Measurements from ENCODE around the gene AUP1. TPM values are rescaled to one million over a fixed set of nuclear protein-coding genes. Genes with fewer than 3 reads are reported as not detected.

The AUP1 gene
- total RNA-seq, 1 experiment from 2014 or later = 149 TPM

DNA sequence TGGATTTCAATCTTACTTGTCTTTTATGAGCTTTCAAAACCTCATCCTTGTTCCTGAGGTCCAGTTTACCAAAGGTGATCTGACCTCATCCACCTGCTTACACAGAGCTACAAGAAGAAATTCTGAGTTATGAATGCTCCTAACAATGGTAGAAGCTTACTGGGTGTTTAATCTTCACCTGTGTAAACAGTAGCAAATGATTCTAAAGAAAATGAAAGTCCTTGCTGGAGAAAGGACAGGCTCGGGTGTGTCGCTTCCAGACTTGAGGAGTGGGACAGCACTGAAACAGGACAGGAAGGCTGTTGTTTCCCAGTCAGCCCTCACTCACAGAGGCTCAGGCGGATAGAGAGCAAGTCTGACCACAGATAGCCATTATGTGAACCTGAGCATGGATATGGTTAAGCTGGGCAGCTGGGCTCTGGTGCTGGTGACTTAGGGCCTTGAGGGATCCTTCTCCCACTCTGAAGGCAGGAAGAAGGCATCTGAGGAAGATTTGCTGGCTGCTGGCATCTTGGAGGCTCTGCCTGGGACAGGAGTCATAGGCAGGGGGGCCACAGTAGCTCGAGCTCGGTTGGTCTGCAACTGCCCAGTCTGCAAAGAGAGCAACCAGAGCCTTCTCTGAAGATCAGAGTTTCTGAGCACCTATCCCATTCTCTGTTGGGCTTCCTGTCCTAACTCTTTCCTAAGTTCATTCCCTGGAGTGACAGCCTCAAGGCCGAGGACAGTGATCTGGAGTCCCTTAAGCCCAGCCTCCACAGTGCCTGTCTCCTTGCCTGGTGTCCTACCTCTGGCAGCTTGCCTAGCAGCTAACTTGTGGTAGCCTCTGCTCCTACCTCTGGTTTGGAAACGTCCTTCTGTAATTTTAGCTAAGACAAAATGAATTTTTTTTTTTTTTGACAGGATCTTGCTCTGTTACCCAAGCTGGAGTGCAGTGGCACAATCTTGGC lies 29.1 kb upstream of the AUP1 start:
- no peak for DNase-seq (ENCODE audit: extremely low read depth, low read depth)

DNA sequence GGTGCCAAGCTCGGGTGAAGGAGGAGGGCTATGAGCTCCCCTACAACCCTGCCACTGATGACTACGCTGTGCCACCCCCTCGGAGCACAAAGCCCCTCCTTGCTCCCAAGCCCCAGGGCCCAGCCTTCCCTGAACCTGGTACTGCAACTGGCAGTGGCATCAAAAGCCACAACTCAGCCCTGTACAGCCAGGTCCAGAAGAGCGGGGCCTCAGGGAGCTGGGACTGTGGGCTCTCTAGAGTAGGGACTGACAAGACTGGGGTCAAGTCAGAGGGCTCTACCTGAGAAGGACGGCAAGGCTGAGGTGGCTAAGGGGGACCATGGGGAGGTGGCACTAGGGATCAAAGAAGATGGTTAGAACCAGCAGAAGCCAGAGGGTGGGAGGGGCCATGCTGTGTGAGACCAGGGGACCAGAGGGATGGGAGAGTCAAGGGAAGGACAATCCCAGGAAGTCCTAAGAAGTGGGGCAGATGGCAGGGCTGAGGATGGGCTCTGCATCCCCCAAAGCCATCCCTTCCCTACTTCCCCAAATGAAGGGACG lies 27.4 kb upstream of the AUP1 start:
- DNase-seq (ENCODE audit: extremely low read depth, low read depth) = no peak

DNA sequence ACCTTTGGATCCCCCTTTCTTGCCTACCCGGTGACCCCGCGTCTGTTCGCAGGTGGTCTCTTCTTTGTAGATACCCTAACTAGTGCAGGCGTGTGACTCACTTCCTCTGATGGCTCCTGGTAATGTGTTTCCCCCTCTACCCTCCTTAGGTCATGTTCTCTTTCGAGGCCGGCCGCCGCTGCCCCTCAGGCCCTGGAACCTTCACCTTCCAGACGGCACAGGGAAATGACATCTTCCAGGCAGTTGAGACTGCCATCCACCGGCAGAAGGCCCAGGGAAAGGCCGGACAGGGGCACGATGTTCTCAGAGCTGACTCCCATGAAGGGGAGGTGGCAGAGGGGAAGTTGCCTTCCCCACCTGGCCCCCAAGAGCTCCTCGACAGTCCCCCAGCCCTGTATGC lies 26.7 kb upstream of the AUP1 start:
- no peak for DNase-seq (ENCODE audit: extremely low read depth, low read depth)

DNA sequence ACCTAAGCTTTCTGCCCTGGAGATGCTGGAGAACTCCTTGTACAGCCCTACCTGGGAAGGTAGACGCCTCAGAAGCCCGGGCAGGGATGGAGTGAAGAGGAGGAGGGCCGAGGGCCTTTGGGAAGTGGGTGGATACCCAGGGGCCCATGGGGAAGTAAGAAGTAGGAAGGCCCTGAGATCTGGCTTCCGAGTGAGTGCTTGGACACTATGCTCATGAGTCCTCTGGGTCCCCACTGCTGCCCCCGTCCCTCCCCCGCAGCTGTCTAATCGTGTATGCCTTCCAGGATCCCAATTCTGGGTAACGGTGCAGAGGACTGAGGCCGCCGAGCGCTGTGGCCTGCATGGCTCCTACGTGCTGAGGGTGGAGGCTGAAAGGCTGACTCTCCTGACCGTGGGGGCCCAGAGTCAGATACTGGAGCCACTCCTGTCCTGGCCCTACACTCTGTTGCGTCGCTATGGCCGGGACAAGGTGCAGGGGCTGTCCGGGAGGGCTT lies 26.2 kb upstream of the AUP1 start:
- DNase-seq (ENCODE audit: extremely low read depth, low read depth) = no peak

DNA sequence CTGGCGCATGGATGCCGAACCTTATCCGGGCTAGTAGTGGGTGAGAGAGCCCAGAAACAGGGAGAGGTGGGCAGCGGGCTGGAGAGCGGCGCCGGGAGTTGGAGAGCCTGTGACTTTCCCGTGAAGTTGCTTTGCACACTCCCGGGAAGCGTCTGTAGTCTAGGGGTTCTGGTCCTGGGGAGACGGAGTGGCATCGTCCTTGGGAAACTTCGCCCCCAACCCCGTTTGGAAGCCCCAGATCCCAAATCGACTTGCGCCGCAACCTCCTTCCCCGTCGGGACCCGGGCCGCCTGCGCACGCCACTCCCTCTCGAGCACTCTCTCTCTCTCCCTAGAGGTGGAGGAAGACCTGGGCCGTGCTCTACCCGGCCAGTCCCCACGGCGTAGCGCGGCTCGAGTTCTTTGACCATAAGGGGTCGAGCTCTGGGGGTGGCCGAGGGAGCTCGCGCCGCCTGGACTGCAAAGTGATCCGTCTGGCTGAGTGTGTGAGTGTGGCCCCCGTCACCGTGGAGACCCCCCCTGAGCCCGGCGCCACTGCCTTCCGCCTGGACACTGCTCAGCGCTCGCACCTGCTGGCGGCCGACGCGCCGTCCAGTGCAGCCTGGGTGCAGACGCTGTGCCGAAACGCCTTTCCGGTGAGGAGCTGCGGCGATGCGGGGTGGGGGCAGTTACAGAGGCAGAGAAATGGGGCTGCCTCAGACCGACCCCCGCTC lies 25.5 kb upstream of the AUP1 start:
- DNase-seq (ENCODE audit: extremely low read depth, low read depth) = no peak

DNA sequence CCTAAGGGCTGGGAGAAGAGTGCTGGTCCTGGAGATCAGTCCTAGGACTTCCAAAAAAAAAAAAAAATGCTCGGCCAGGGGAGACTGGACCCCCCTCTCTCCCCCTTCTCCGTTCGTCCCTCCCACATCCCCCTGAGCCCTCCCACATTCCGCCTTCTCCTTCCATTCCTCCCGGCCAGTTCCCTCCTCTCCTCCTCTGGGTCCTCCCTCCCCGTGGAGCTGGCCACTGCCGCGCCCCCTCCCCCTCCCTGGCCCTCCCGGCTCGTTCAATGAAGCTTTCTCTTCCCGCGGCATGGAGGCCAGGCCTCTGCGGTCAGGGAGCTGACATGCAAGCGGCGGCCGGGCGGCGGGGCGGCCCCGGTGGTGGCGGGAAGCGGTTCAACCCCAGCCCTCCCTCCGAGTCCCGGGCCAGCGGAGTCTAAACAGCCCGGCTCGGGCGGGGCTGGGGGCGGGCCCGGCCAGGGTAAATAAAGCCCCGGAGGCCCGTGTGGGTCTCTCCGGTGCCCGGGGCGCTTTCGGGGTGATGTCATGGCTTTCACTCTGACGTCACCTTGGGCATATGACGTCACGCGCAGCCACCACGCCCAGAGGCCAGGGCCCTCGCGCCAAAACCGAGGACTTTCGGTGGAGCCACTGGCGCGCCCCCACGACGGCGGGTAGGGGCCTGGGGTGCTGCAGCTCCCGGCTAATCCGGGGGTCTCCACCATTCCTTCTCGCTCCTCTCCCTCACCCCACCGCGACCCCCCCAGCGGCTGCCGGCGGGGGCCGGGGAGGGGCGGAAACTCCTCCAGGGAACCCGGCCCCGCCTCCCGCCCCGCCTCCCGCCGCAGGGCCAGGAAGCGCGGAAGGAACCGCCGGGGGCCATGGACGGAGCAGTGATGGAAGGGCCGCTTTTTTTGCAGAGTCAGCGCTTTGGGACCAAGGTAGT lies 24.6 kb upstream of the AUP1 start, which contains the start of the genes DOK1 and LOXL3:
Gene DOK1 (plus strand): TSS at position 829 of the 928 bp plus-strand sequence. CDS start 35 bp downstream, at position 864.
Gene LOXL3 (minus strand): TSS at position 51 of the 928 bp plus-strand sequence. CDS start 1,308 bp downstream, outside the sequence.
- peak; percentile 70 for DNase-seq (ENCODE audit: extremely low read depth, low read depth)

DNA sequence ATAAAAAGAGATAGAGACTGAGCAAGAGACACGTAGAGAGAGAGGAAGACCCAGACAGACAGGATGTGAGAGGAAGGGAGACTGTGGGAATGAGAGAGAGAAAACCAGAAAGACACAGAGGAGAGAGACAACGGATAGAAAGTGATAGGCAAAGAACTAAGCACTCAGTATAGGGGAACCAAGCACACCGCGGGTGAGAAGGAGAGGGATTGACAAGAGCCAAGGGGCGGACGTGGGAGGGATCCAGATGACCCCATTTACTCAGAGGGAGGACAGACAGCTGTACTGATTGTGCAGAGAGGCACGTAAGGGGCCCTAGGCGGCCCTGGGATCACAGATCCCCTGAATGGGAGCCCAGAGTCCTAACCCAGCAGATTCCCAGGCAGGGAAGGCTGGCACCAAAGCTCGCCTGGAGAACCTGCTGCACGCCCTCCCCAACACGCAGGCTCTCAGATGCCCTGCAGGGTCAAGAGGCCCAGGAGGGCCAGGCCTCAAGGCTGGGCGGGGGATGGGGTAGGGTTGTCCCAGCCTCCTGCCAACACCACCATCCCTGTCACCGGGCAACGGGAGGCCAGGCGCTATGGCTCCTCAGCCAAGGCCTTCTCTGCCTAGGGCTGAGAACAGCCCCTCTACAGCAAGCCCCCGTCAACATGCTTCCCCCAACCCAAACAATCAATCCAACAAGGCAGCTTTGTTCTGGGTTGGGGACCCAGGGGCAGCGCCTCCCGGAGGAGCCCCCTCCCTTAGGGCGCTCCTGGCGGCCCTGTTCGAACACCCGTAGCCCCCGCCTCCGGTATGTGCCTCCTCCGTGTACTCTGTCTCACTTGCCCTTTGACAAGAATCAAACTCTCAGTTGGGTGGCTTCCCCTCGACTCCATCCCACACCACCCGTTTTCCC lies 23.7 kb upstream of the AUP1 start:
- DNase-seq (ENCODE audit: extremely low read depth, low read depth) = no peak

DNA sequence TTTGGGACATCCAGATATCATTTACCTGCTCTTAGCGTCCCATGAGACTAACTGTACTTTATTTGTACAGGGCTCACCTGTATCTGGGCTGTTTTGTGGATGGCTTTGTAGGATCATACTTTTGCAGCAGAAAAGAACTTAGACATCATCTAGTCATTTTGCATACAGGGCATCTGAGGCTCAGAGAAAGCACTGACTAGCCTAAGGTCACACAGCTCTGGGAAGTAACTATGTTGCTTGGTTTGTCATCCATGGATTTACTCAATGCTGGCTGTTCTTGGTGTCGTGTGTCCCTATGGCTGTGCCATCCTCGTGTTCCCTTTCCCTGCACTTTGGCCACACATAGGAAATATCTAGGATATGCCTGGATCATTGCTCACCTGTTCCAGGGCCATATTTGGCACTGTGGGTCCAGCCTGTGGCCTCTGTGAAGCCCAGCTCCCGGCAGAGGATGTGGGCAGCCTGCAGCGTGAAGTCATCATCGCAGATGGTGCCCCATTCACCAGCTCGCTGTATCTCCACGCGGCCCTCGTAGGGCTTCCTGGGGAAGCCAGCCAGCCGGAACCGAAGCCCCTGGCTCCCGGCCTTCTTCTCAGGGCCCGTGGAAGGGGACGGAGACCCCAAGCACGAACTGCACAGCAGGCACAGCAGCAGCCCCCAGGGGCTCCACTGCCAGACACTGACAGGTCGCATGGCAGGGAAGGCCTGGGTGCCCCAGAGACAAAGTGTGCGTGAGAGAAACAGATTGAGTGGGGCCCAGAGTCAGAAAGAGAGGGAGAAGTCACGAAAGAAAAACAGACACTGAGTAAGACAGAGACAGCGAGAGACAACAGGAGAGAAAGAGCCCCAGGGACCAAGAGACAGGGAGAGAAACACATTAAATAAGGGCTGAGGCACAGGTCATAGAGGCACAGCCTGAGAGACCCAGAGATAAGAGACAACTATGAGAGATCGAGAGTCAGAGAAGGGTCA lies 22.7 kb upstream of the AUP1 start:
- DNase-seq (ENCODE audit: extremely low read depth, low read depth) = no peak

DNA sequence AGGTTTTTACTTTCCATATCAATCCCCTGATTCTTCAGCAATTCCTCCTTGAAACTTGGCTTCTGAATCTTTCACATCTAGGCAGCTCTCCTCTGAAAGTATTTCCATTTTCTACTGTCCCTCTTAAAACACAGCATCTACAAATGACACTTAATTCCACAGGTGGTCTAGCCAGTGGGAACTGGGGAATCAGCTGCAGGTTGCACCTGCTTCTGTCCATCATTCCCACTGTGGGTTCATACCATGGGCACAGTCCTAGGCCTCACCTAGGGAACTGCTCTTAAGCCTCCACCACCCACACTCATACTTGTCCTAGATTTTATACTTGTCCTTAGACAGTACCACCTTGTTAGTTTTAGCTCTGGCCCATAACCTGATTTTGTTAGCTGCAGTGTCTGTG lies 22.0 kb upstream of the AUP1 start:
- DNase-seq (ENCODE audit: extremely low read depth, low read depth) = no peak

DNA sequence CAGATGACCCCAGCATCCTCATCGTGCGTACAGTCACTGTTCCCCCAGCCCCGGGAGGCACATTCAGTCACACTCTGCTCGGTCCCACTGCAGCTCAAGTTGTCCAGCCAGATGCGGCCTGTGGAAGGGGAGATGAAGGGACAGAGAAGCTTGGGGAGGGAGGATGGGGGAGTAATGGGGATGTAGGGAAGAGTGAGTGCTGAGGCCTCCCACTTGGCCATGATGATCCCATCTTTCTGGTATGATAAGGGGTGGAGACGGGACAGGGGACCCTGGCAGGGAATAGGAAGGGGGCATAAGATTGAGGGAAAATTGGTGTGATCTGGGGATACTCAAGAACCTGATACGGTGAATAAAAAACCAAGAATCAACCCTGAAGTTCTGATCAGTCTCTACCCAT lies 20.7 kb upstream of the AUP1 start:
- DNase-seq (ENCODE audit: extremely low read depth, low read depth) = no peak

DNA sequence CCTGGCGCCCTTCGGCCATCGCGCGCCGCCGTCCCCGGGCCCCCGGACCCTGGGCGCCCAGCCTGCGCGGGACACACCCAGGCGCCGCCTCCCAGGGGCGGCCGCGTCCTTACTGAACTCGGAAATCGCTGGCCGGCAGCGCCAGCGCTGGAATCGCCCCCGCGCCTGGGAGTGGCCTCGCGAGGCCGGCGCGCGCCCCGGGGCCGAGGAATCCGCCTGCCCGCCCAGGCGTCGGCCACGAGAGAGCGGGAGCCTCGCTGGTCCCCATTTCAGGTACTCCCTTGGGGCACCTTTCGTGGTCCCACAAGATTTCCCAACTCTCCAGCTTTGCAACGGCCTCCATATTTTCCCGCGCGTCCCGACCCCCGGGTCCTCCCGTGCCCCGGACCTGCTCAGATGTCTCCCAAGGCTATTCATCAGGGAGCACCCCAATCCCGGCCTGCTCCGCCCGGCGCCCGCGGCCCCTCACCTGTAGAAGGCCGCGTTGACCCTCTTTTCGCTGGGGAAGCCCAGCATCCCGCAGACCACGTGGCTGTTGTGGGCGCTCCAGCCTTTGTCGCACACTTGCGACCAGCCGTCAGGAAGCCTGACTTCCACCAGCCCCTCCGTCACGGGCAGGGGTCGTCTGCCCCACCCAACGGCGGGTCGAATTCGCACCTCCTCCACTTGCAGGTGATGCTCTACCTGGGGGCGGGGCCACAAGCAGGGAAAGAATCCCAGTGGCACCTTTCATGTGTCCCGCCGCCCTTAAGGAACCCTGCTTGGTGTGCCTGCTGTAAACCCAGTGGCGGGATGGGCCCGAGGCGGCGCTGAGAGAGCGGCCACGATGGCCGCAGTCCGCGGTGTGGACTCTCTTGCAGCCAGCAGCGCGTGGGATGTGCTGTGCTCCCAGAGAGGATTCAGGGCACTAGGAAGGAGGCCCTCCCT lies 19.7 kb upstream of the AUP1 start:
- DNase-seq (ENCODE audit: extremely low read depth, low read depth) = peak; percentile 69

DNA sequence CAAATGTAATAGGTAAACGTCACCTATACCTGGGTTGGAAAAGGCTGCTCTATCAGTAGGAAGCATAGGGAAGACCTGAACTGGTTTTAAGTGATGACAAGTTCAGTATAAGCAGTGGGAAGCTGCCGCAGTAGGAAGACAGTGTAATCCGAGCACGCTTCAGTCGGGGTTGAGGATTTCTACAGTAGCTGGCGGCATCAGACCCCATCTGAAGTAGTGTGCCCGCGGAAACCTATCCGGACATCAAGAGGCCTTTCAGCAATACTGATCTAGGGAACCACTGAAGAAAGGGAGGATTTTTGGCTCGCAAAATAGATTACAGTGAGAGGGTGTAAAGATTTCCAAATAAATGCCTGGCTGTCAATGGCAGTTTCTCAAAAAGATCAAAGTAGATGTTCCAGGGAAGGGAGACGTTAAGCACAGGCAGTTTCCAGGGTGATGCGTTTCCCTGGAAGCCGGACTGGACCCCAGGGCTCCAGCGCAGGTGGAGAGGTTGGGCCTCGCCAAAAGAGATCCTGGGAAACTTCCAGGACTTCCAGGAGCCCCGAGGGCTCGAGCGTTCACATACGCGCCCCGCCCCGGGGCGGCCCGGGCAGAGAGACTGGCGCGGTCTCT lies 18.9 kb upstream of the AUP1 start:
- no peak for DNase-seq (ENCODE audit: extremely low read depth, low read depth)

DNA sequence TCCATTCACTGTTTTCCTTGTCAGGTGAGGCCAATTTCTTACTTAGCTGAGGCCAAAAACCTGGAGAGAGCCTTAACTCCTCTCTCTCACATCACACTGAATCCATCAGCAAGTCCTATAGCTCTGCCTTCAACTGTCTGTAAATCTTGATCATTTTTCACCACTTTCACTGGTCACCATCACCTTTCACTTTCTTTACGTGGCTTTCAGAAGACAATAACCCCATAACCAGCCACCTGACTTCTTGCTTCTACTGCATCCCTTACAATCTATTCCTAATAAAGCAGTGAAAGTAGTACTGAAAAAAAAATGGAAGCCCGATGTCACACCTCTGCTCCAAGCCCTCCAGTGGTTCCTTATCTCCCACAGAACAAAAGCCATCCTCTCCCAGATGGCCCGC lies 16.5 kb upstream of the AUP1 start:
- DNase-seq (ENCODE audit: extremely low read depth, low read depth) = no peak

DNA sequence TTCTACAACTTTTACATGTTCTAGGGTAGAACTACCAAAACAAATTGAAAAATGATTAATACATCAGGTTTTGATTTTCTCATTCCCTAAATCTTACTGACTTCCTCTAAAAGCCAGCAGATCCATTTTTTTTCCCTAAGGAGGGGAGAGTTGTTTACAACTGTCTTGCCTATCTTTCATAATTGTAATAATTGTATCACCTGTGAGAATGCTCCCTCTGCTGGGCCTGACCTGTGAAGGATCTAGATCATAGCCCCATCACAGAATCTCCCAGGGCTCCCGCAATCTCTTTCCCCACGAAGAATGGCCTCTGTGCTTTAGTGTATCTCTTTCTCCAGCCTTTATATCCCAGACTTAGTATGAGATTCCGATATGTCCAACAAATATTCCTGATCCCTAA lies 15.1 kb upstream of the AUP1 start:
- DNase-seq (ENCODE audit: extremely low read depth, low read depth) = no peak

DNA sequence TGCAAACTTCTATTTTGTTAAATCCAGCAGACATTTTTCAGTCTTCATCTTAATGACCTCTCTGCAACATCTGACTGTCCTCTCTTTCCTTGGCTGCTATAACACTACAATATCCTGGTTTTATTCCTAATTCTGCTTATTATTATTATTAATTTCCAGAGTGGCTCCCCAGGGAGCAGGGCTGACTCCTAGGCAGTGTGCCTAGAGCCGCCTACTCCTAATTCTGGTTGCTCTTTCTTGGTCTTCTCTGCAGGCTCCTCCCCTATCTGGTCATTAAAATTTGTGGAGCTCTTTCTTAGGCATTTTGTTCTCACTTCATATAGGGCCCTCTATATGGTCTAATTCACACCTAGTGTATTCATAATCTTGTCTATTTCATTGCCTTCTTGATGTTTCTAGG lies 13.5 kb upstream of the AUP1 start:
- DNase-seq (ENCODE audit: extremely low read depth, low read depth) = no peak

DNA sequence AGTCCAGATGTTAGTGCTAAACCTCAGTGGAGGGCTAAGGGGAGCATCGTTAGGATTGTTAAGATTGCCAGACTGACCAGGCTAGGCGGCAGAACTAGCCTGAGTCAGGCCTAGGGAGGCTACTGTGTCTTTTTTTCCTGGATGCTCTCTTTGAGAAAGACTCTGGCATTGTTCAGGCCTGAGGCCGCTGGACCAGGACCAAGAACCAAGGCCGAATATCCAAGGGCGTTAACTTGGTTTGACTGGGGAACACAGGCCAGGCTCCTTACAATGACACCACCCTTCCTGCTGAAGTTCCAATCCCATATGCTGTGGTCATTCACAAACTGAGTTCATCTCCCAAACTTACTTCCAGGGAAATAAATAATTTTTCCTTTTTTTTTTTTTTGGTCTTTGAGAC lies 10.8 kb upstream of the AUP1 start:
- DNase-seq (ENCODE audit: extremely low read depth, low read depth) = no peak

All from NCI-H460 (cell line).